CD14-positive monocyte (primary cell): ENCODE data around the gene ZNF831. TPM values are rescaled to one million over a fixed set of nuclear protein-coding genes. Genes with fewer than 3 reads are reported as not detected.
A peak's percentile ranks its signal among the peaks of the same experiment; 100 is the strongest.

ENCODE experiments used
- DNase-seq, 3 donors: peaks; one replicate each; pipeline ENCODE4 v3.0.0-alpha.2; 2011 to 2022
- H2AFZ ChIP-seq: 2 replicates; pipeline ENCODE4 v1.6.0; 2012; ENCODE audit warnings: mild to moderate bottlenecking, low read depth, low read length, inconsistent platforms; ENCODE audit not compliant: insufficient read depth, poor library complexity, severe bottlenecking
- H3K27ac ChIP-seq, 2 donors: 1 replicate in 1 of 2; 2 replicates in 1 of 2; pipeline ENCODE4 v1.5.1; 2012 to 2013; ENCODE audit warnings: low read length in 2 of 2, control low read depth in 1 of 2, inconsistent platforms in 1 of 2, low read depth in 1 of 2, mild to moderate bottlenecking in 1 of 2
- H3K27me3 ChIP-seq, 2 donors: one replicate each; pipeline versions ENCODE4 v1.6.0 to v1.6.1; 2011 to 2013; ENCODE audit warnings: low read length in 2 of 2; ENCODE audit not compliant: control insufficient read depth in 2 of 2, insufficient read depth in 2 of 2
- H3K36me3 ChIP-seq, 2 donors: replicated peaks in 1 of 2; 1 replicate in 1 of 2; 2 replicates in 1 of 2; pipeline versions ENCODE4 v1.5.1 to v1.6.1; 2012 to 2013; ENCODE audit warnings: low read length in 2 of 2, control low read depth in 1 of 2, inconsistent platforms in 1 of 2, mild to moderate bottlenecking in 1 of 2; ENCODE audit not compliant: insufficient read depth in 2 of 2, control insufficient read depth in 1 of 2
- H3K4me1 ChIP-seq, 2 donors: 1 replicate in 1 of 2; 2 replicates in 1 of 2; pipeline versions ENCODE4 v1.5.1 to v1.6.1; 2012 to 2013; ENCODE audit warnings: low read length in 2 of 2, control low read depth in 1 of 2, inconsistent platforms in 1 of 2, mild to moderate bottlenecking in 1 of 2, moderate library complexity in 1 of 2; ENCODE audit not compliant: insufficient read depth in 2 of 2, control insufficient read depth in 1 of 2
- H3K4me2 ChIP-seq: replicated peaks from 2 replicates; pipeline ENCODE3; 2012; ENCODE audit warnings: low read length, moderate library complexity, mild to moderate bottlenecking; ENCODE audit not compliant: poor library complexity, severe bottlenecking; ENCODE audit errors: extremely low read depth
- H3K4me3 ChIP-seq, 3 experiments: fragments of 200-600 bp in 1 of 3; sonication (generic) in 1 of 3; replicated peaks in 1 of 3; 1 replicate in 2 of 3; 2 replicates in 1 of 3; pipeline ENCODE4 v1.5.1; 2011 to 2013; ENCODE audit warnings: low read length in 3 of 3, mild to moderate bottlenecking in 3 of 3, control low read depth in 2 of 3, low read depth in 2 of 3, inconsistent platforms in 1 of 3, moderate library complexity in 1 of 3
- H3K79me2 ChIP-seq: 2 replicates; pipeline ENCODE4 v1.6.0; 2012; ENCODE audit warnings: mild to moderate bottlenecking, control low read depth, inconsistent platforms, low read length, moderate library complexity; ENCODE audit not compliant: insufficient read depth
- H3K9ac ChIP-seq: 2 replicates; pipeline ENCODE4 v1.6.0; 2017; ENCODE audit warnings: low read length, mild to moderate bottlenecking; ENCODE audit not compliant: insufficient read depth, poor library complexity, severe bottlenecking
- H3K9me3 ChIP-seq, 2 donors: replicated peaks in 1 of 2; 1 replicate in 1 of 2; 2 replicates in 1 of 2; pipeline versions ENCODE4 v1.5.1 to v1.6.1; 2012 to 2013; ENCODE audit warnings: low read length in 2 of 2, control low read depth in 1 of 2; ENCODE audit not compliant: control insufficient read depth in 1 of 2, insufficient read depth in 1 of 2
- H4K20me1 ChIP-seq: 2 replicates; pipeline ENCODE4 v1.6.0; 2012; ENCODE audit warnings: mild to moderate bottlenecking, low read length, control low read depth, moderate library complexity; ENCODE audit not compliant: insufficient read depth
- H3K27ac Mint-ChIP-seq, 7 donors: one replicate each; pipeline ENCODE4 v1.8.0; 2020; ENCODE audit warnings: mild to moderate bottlenecking in 7 of 7, mixed read lengths in 7 of 7, moderate library complexity in 6 of 7, inconsistent platforms in 2 of 7
- H3K27me3 Mint-ChIP-seq, 3 donors: one replicate each; pipeline ENCODE4 v1.8.0; 2021 to 2022; ENCODE audit warnings: low read depth in 3 of 3, mild to moderate bottlenecking in 3 of 3, mixed read lengths in 3 of 3, moderate library complexity in 3 of 3, inconsistent platforms in 1 of 3
- H3K36me3 Mint-ChIP-seq, 2 donors: one replicate each; pipeline ENCODE4 v1.8.0; 2020; ENCODE audit warnings: mixed read lengths in 2 of 2, inconsistent platforms in 1 of 2, mild to moderate bottlenecking in 1 of 2
- H3K4me1 Mint-ChIP-seq: one replicate; pipeline ENCODE4 v1.8.0; 2020; ENCODE audit warnings: mild to moderate bottlenecking, mixed read lengths
- H3K4me3 Mint-ChIP-seq, 2 donors: one replicate each; pipeline ENCODE4 v1.8.0; 2020; ENCODE audit warnings: mild to moderate bottlenecking in 2 of 2, mixed read lengths in 2 of 2, moderate library complexity in 1 of 2
- H3K9me3 Mint-ChIP-seq, 7 donors: one replicate each; pipeline ENCODE4 v1.8.0; 2020 to 2022; ENCODE audit warnings: mixed read lengths in 7 of 7, mild to moderate bottlenecking in 6 of 7, moderate library complexity in 6 of 7, inconsistent platforms in 2 of 7
- CTCF ChIP-seq: fragments of 200-600 bp; IDR thresholded peaks from one replicate; pipeline ENCODE4 v1.8.0; 2022; ENCODE audit warnings: antibody characterized with exemption, mild to moderate bottlenecking
- WGBS: methylation state at CpG from one replicate; pipeline ENCODE4 v1.1.5; 2013; ENCODE audit warnings: missing lambda C conversion rate; ENCODE audit not compliant: insufficient coverage; 5-methylcytosine and 5-hydroxymethylcytosine counted together
- intact Hi-C, 2 donors: fragments of 100-400 bp; cut with micrococcal nuclease; formaldehyde crosslinking; loops; one replicate each; pipeline versions ENCODE4 v1.15.0 to v1.15.1; 2023
- polyA plus RNA-seq, 3 donors: library from polyadenylated mRNA; depleted of rRNA in 1 of 3; unstranded in 2 of 3; stranded (reverse) in 1 of 3; fragments of 300-500 nt in 2 of 3; fragments of >200 nt in 1 of 3; fragmentation: Illumina TruSeq in 2 of 3; gene quantifications; 1 replicate in 2 of 3; 2 replicates in 1 of 3; pipeline ENCODE4 v1.2.3, GENCODE V29; 2012 to 2021

The ZNF831 gene
- polyA plus RNA-seq, 3 donors: 0.03 to 0.09 TPM; not detected in 1

- peaks cover 5 to 25% of the 10 kb centered on the region in 2 donors for H3K27me3 ChIP-seq
- H3K36me3 ChIP-seq: no peaks in the 10 kb centered on the region
- DNase-seq: no peak
- Mint-ChIP-seq H3K4me3 (peak overlapping the region in 1 of 2 donors; percentile 18), H3K27ac (no peak overlapping the region), H3K36me3 (no peaks in the 10 kb centered on the region), H3K4me1 (no peaks in the 10 kb centered on the region), H3K27me3 (peaks cover 42 to 61% (median 42%) of the 10 kb centered on the region in 3 donors), H3K9me3 (peaks cover 0 to 2% (median 0%) of the 10 kb centered on the region in 7 donors)
- no peaks in the 10 kb centered on the region for H3K79me2 ChIP-seq
- intact Hi-C loops: no loop called here
- H4K20me1 ChIP-seq: no peaks in the 10 kb centered on the region
- H3K9ac ChIP-seq: no peak overlapping the region
- no peak overlapping the region for H3K27ac ChIP-seq
- H3K4me3 ChIP-seq: no peak overlapping the region
- no peaks in the 10 kb centered on the region for H3K9me3 ChIP-seq
- H2AFZ ChIP-seq: no peak overlapping the region
- no peaks in the 10 kb centered on the region for H3K4me1 ChIP-seq
- no peak overlapping the region for H3K4me2 ChIP-seq
- 86% methylated on average over 15 of the region's 17 CpGs for WGBS
- TF ChIP-seq CTCF: no peak
Observed at GRCh38 chr20:59301343-59302007, 137.9 kb downstream of the ZNF831 start.

- H3K36me3 ChIP-seq: no peaks in the 10 kb centered on the region
- no peak overlapping the region for H3K4me3 Mint-ChIP-seq
- TF ChIP-seq CTCF: no peak
Observed at GRCh38 chr20:59305908-59306655, 142.5 kb downstream of the ZNF831 start.

More at GRCh38 chr20:59305908-59306655, 142.5 kb downstream of the ZNF831 start:
- Histone ChIP-seq H3K9me3 (no peaks in the 10 kb centered on the region), H2AFZ (no peak overlapping the region), H3K27me3 (peaks cover 0 to 5% of the 10 kb centered on the region in 2 donors), H3K79me2 (no peaks in the 10 kb centered on the region), H3K4me3 (no peak overlapping the region), H4K20me1 (no peaks in the 10 kb centered on the region), H3K27ac (no peak overlapping the region), H3K4me1 (no peaks in the 10 kb centered on the region), H3K9ac (no peak overlapping the region), H3K4me2 (no peak overlapping the region)
- intact Hi-C loops: no loop called here
- H3K27me3 Mint-ChIP-seq: peaks cover 24 to 33% (median 29%) of the 10 kb centered on the region in 3 donors
- no peak overlapping the region for H3K27ac Mint-ChIP-seq
- no peak for DNase-seq
- H3K36me3 Mint-ChIP-seq: no peaks in the 10 kb centered on the region
- 100% methylated on average over 5 of the region's 7 CpGs for WGBS
- no peaks in the 10 kb centered on the region for H3K4me1 Mint-ChIP-seq
- no peaks in the 10 kb centered on the region for H3K9me3 Mint-ChIP-seq
